ENCODE data around the gene MRM2.
"Not testable (repeated sequence)": the region's sequence is repeated elsewhere in the genome, so short reads cannot be mapped to it uniquely, and the experiment has no call there.

Gene MRM2

DNA sequence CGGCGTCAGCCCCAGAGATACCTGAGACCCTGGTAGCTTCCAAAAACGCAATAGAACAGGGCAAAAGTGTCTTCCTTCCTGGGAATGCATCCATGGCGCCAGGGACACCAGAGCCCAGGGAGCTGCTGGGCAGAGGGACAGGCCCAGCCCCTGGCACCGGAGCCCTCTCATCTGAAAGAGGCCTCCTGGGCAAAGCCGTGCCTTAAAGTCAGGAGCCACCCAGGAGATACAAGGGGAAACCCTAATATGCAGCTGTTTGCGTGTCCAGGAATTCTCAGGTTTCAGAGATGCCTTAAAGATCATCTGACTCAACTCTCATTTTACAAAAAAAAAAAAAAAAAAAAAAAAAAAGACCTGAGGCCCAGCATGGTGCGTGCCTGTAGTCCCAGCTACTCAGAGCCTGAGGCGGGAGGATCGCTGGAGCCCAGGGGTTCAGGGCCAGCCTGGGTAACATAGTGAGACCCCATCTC is 28.0 kb upstream of the MRM2 start:
- H3K4me3 ChIP-seq (ENCODE audit: low read length), result no peak overlapping the region
- TF ChIP-seq CTCF (IDR thresholded peaks at IDR 0.05; ENCODE audit: insufficient read depth, low read depth, low read length, missing control alignments), result no peak
- DNase-seq (ENCODE audit: low read depth), result no peak

- DNase-seq (ENCODE audit: low read depth); H3K4me3 ChIP-seq (ENCODE audit: low read length): not testable (repeated sequence)
Observed at GRCh38 chr7:2269089-2269990, 27.3 kb upstream of the MRM2 start.

- H3K4me3 ChIP-seq (ENCODE audit: low read length), result no peak overlapping the region
- peak; percentile 75 for DNase-seq (ENCODE audit: low read depth)
- no peak for TF ChIP-seq CTCF (IDR thresholded peaks at IDR 0.05; ENCODE audit: insufficient read depth, low read depth, low read length, missing control alignments)
Observed at GRCh38 chr7:2266911-2267310, 24.9 kb upstream of the MRM2 start.

- DNase-seq (ENCODE audit: low read depth), result no peak
- TF ChIP-seq CTCF (IDR thresholded peaks at IDR 0.05; ENCODE audit: insufficient read depth, low read depth, low read length, missing control alignments), result no peak
- H3K4me3 ChIP-seq (ENCODE audit: low read length), result no peak overlapping the region
Observed at GRCh38 chr7:2264158-2264557, 22.2 kb upstream of the MRM2 start.

DNA sequence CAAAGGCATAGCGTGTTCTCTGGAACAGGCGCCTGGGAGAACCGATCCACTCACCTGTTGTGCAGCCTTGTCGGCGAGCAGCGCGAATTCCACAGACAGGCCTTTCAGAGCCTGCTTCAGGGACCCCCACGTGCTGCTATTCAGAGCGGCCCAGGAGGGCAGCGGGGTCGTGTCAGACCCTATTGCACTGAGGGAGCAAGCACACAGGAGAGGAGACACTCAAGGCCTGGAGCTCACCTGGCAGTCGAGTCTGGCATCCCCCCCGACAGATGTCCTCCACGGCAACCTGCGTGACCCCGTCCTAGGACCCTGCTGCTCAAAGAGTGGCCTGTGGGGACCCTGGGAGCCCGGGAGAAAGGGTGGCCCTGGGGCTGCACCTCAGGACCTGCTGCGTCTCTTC is 21.2 kb upstream of the MRM2 start:
- DNase-seq (ENCODE audit: low read depth), result no peak
- no peak for TF ChIP-seq CTCF (IDR thresholded peaks at IDR 0.05; ENCODE audit: insufficient read depth, low read depth, low read length, missing control alignments)
- H3K4me3 ChIP-seq (ENCODE audit: low read length), result no peak overlapping the region

DNA sequence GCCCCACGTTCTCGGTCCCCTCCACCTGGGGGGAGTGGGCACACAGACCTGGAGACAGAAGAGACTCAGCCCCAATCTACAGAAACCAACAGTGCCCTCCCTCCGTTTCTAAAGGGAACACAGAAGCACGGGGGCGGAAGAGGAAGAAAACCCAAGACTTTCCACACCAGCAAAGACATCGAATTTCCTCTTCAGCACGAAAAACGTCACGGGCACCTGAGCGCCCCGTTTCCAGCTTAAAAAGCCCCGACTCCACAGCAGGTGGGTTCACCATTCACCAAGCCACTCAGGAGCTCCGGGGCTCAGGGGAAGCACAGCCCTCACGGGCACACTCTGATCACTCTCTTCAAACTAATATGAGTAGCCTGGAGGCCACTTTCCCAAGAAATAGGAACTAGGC is 19.6 kb upstream of the MRM2 start:
- TF ChIP-seq CTCF (IDR thresholded peaks at IDR 0.05; ENCODE audit: insufficient read depth, low read depth, low read length, missing control alignments), result no peak
- DNase-seq (ENCODE audit: low read depth), result no peak

DNA sequence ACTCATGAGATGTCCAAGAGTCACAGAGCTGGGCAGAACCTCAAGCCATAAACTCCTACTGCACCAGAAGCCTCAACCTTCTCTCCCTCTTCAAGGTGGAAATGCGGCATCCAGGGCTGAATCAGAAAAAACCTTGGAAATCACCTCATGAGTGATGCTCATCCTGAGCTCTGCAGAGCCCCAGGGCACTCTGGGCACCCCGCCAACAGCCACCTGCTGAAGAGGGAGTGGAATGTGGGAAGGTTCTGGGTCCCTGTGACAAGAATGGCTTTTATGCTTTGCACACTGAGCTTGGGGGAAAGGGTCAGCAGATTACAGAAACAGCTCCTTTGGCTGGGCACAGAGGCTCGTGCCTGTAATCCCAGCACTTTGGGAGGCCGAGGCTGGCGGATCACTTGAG is 18.8 kb upstream of the MRM2 start:
- peak; percentile 92 for DNase-seq (ENCODE audit: low read depth)
- H3K4me3 ChIP-seq (ENCODE audit: low read length), result no peak overlapping the region
- no peak for TF ChIP-seq CTCF (IDR thresholded peaks at IDR 0.05; ENCODE audit: insufficient read depth, low read depth, low read length, missing control alignments)

More for the DNA sequence above, 19.6 kb upstream of the MRM2 start:
- H3K4me3 ChIP-seq (ENCODE audit: low read length), result no peak overlapping the region
